ENCODE results near the gene CARMIL1. TPM values are rescaled to one million over a fixed set of nuclear protein-coding genes. Genes with fewer than 3 reads are reported as not detected.
"Not testable (repeated sequence)": the region's sequence is repeated elsewhere in the genome, so short reads cannot be mapped to it uniquely, and the experiment has no call there.

Gene CARMIL1
- total RNA-seq, 1 donor from 2014 or later: 28.4 TPM

GRCh38 chr6:25369433-25370177 lies 90.4 kb downstream of the CARMIL1 start:
- no peak for DNase-seq (ENCODE audit: low spot score)

- DNase-seq (ENCODE audit: low spot score): no peak
Measured at GRCh38 chr6:25370178-25371036, 91.2 kb downstream of the CARMIL1 start.

GRCh38 chr6:25371037-25371347 lies 91.8 kb downstream of the CARMIL1 start:
- no peak for DNase-seq (ENCODE audit: low spot score)

GRCh38 chr6:25375125-25375524 lies 96.0 kb downstream of the CARMIL1 start:
- DNase-seq (ENCODE audit: low spot score): no peak

- no peak for DNase-seq (ENCODE audit: low spot score)
Measured at GRCh38 chr6:25377664-25378063, 98.5 kb downstream of the CARMIL1 start.

- no peak for DNase-seq (ENCODE audit: low spot score)
Measured at GRCh38 chr6:25381077-25381476, 101.9 kb downstream of the CARMIL1 start.

- not testable (repeated sequence) for DNase-seq (ENCODE audit: low spot score)
Measured at GRCh38 chr6:25382476-25382875, 103.3 kb downstream of the CARMIL1 start.

- DNase-seq (ENCODE audit: low spot score): no peak
Measured at GRCh38 chr6:25384234-25384633, 105.1 kb downstream of the CARMIL1 start.

- no peak for DNase-seq (ENCODE audit: low spot score)
Measured at GRCh38 chr6:25384967-25385366, 105.8 kb downstream of the CARMIL1 start.

- DNase-seq (ENCODE audit: low spot score): no peak
Measured at GRCh38 chr6:25387483-25387882, 108.3 kb downstream of the CARMIL1 start.

GRCh38 chr6:25387911-25388310 lies 108.7 kb downstream of the CARMIL1 start:
- DNase-seq (ENCODE audit: low spot score): no peak

GRCh38 chr6:25388776-25389175 lies 109.6 kb downstream of the CARMIL1 start:
- DNase-seq (ENCODE audit: low spot score): no peak

- no peak for DNase-seq (ENCODE audit: low spot score)
Measured at GRCh38 chr6:25389471-25389870, 110.3 kb downstream of the CARMIL1 start.

GRCh38 chr6:25392372-25392771 lies 113.2 kb downstream of the CARMIL1 start:
- DNase-seq (ENCODE audit: low spot score): no peak

- DNase-seq (ENCODE audit: low spot score): no peak
Measured at GRCh38 chr6:25395731-25396130, 116.6 kb downstream of the CARMIL1 start.

- no peak for DNase-seq (ENCODE audit: low spot score)
Measured at GRCh38 chr6:25397406-25397805, 118.2 kb downstream of the CARMIL1 start.

- no peak for DNase-seq (ENCODE audit: low spot score)
Measured at GRCh38 chr6:25399885-25400284, 120.7 kb downstream of the CARMIL1 start.

GRCh38 chr6:25401711-25402110 lies 122.5 kb downstream of the CARMIL1 start:
- no peak for DNase-seq (ENCODE audit: low spot score)

- DNase-seq (ENCODE audit: low spot score): no peak
Measured at GRCh38 chr6:25402125-25402524, 123.0 kb downstream of the CARMIL1 start.

GRCh38 chr6:25403150-25403549 lies 124.0 kb downstream of the CARMIL1 start:
- no peak for DNase-seq (ENCODE audit: low spot score)

GRCh38 chr6:25404091-25404490 lies 124.9 kb downstream of the CARMIL1 start:
- DNase-seq (ENCODE audit: low spot score): no peak

GRCh38 chr6:25404693-25405169 lies 125.6 kb downstream of the CARMIL1 start:
- no peak for DNase-seq (ENCODE audit: low spot score)

- DNase-seq (ENCODE audit: low spot score): no peak
Measured at GRCh38 chr6:25405442-25405841, 126.3 kb downstream of the CARMIL1 start.

Measured in ureter (tissue), 1 donor.